SKM-1 treated with dmso at 0.1 percent for 144 hours (cell line): ENCODE results near the gene KLHL29.

ENCODE experiments used
- DNase-seq: peaks from one replicate; lab custom pipeline; 2025; ENCODE audit not compliant: unreplicated experiment; lab: John Stamatoyannopoulos, UW

The KLHL29 gene

GRCh38 chr2:23622466-23622865, 237.5 kb downstream of the KLHL29 start:
- DNase-seq: no peak

DNA sequence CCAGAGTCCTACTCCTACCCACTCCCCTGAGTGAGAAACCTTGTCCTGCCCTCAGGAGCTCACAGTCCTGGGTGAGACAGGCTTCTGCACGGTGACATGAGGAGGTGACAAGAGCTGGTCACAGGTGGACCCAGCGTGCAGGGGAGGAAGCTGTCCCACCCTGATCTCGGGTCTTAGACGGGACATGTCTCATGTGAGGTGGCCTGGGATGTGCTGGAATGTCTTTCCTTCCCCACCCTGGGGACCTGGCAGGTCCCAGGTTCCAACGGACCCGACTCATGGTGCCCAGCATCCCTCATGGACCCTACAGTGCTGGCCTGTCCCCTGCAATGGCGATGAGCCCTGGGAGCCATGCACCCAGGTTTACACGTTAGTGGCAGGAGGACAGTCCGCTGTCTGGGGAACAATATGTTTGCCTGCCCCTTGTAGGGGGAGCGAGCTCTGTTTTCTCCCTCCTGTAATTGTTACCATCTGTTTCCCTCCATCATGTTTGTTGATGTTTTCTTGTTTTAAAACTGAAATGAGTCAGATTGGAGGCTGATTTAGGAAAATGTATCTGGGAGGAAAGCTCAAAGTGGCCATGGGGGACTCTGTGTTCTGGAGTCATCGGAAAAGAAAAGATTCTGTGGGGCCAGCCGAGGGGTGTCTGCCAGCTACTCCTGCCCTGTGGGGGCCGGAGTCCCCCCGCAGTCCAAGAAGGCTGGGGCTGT, 238.1 kb downstream of the KLHL29 start:
- no peak for DNase-seq

DNA sequence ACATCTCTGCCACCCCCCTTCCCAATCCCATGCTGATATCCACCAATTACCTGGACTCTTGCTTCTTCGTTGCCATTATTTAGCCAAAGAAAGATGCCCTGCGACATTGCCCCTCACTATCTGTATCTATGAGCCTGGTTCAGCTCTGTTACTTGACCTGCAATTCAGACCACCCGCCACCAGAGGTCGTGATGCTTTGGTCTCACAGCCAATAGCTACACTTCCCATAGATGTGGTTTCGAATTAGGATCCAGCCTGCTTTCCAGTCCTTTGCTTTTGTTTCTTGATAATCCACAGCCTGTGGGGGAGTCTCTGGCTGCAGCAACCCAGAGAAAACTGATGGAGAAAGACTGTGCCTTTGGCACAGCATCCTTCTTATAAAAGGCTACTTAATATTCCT, 239.4 kb downstream of the KLHL29 start:
- DNase-seq: peak; percentile 6

GRCh38 chr2:23624915-23625314, 239.9 kb downstream of the KLHL29 start:
- no peak for DNase-seq

DNA sequence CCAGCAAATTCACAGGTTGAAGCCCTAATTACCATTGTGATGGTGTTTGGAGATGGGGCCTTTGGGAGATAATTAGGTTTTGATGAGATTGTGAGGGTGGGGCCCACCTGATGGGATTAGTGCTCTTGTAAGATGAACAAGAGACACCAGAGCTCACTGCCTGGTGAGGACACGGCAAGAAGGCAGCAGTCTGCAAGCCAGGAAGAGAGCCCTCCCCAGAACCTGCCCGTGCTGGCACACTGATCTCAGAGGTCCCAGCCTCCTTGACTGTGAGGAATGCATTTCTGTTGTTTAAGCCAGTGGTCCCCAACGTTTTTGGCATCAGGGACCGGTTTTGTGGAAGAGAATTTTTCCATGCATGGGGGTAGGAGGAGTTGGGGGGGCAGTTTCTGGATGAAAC, 240.7 kb downstream of the KLHL29 start:
- DNase-seq: no peak

GRCh38 chr2:23626701-23627230, 241.8 kb downstream of the KLHL29 start:
- no peak for DNase-seq

GRCh38 chr2:23627236-23628009, 242.4 kb downstream of the KLHL29 start:
- DNase-seq: no peak

GRCh38 chr2:23628926-23629771, 244.2 kb downstream of the KLHL29 start:
- no peak for DNase-seq

DNA sequence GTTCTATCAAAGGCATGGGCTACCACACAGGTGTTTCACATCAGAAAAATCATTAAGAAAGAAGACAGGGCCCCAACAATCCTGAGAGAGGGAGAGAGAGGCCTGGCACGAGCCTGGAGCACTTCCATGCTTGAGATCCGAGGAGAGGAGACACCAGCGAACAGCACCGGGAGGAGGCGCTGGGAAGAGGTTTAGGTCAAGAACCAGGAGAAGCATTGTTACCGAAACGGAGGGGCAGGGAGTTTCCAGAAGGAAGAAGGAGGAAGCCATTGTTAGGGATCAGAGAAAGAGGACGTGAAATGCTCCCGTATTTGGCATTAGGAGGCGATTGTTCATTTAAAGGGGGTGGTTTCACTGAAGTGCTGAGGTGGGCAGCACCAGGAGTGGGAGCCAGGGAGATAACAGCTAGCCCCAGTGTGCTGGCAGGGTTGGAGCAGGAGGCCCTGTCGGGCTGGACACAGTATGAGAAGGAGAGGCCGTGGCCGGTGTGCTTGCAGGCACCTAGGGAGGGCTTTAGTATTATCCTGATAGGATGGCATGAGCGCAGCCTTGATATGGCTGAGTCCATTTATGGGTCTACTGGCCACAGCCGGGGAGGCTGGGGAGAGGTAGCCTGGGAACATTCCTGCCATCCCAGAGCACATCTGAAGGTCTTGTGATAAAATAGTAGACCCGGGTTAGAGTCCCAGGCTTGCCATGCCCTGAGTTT, 244.9 kb downstream of the KLHL29 start:
- no peak for DNase-seq

DNA sequence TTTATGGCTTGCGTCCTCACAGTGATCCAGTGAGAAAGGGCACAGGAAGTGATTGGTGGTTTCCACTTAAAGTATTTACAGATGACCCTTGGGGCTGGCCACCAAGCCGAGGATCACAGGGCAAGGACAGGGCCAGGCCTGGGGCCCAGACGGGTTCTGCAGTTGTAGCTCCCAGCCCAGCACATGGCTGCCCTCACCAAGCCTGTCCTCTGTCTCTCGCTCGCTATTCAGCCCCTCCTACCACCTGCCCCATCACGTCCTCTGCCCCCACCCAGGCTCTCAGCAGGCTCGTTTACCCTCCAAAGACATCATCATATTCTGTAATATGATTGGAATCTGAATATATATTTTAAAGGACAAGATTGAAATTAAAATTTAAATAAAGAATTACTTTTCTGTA, 246.0 kb downstream of the KLHL29 start:
- DNase-seq: no peak

GRCh38 chr2:23631389-23631788, 246.4 kb downstream of the KLHL29 start:
- no peak for DNase-seq

DNA sequence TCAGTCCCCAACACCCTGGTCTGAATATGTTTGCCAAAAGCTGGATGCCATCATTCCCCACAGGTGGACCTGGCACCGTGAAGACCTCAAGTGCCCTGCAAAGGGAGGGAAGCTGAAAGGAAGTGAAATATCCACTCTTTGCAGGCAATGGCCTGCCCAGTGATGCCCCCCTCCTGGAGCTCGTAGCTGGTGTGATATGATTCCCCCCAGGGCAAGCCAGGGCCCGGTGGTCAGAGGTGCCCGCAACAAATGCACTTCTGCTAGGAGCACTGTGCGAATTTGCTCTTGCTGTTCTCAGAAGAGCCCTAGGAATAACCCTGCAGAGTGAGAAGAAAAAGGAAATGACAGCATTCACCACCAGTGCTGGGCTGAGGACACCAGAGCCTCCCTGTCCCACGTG, 247.4 kb downstream of the KLHL29 start:
- no peak for DNase-seq

DNA sequence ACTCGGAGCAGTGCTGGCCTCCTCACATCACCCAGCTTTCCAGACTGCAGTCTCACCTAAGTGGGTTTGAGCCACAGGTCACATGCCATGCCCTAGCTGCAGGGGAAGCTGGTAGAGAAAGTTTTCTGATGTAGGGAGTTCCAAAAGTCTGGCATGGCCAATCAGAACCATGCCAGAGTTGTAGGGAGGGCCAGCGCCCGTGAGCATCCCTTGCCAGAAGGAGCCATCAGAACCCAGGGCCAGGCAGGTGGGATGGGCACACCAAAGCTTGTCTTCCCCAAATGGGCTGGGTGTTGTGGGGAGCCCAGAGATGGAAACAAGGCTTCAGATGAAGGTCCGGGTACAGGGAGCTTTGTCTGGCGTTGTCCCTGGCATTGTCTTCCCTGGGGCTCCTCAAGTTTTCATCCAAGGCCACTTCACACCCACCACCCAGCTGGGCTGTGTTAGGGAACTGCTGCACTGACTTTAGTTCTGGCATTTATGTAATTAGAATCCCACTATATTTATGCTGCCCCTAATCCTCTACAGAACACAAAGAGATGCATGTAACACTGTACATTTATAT, 247.9 kb downstream of the KLHL29 start:
- no peak for DNase-seq

DNA sequence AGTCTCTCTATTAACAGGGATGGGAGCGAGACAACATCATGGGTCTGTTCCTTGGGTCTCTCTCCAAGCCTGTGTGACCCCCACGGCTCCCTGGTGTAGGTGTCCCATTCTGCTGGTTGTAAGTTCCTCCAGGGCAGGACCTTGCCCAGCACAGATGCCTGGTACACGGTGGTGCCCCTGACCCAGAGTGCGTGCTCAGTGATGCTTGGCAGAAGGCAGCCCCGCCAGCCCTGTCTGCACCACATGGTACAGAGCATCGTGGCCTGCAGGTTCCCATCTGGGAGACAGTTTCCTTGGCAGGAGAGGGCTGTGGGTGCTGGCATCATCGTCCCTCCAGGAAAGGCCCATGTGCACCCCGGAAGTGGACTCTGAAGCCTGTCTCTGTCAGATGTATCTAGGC, 249.0 kb downstream of the KLHL29 start:
- DNase-seq: no peak

- no peak for DNase-seq
Observed at GRCh38 chr2:23635442-23636340, 250.7 kb downstream of the KLHL29 start.

DNA sequence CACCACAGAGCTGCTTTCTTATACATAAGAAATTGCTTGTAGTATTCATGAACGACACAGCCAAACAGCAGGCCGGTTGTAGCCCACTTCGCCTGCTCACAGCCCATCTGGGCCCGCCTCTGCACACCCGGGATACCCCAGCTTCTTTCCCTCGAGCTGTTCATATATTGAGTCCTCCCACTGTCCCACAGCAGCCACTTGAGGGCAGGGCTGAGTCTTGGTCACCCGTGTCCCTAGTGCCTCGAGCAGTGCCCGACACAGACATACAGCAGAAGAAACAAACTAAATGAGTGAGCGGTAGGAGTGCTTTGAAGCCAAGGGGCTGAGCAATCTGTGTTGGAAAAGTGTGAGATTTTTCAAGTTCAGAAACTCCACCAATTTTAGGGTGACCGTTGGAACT, 251.4 kb downstream of the KLHL29 start:
- DNase-seq: no peak

DNA sequence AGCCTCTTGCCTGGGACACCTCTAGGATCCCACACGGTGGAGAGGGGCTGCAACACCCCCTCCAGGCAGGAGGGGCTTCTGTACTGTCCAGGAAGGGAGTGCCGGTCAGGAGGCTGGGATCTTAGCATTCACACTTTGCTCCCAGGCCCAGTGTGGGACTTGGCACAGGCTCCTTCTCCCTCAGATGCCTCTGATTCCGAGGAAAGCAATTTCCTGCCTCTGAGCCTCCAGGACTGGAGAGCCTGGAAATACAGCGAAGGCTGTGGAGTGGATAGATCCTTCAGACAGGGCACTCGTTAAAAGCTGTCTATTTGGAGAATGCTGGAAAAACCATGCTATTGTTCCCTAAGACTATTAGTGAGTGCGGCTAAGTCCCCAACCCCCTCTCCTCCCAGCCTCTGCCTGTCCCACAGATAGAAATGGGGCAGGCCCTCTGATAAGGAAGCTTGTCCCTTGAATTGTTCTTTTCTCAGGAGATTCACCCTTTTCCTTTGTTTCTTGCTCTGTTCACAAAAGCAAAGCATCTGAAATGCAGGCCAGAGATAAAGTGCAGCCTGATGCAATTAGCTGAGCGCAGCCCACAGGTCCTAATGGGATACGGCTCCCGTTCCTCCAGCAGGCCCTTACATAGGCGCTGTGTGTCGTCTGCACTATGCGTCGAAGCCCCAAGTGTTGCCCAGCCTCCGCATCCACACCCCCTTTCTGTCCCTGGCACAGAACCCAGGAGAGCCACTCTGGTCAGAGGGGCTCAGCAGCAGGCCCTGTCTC, 252.2 kb downstream of the KLHL29 start:
- no peak for DNase-seq

- DNase-seq: no peak
Observed at GRCh38 chr2:23639406-23639982, 254.5 kb downstream of the KLHL29 start.
